ENCODE measurements around the gene ALG10B.
A peak's percentile ranks its signal among the peaks of the same experiment; 100 is the strongest.

The ALG10B gene

GRCh38 chr12:38316391-38317129 lies at the start of gene ALG10B (continued):
- TF ChIP-seq ZSCAN5A (tag by site-specific recombination; IDR thresholded peaks at IDR 0.05), result no peak
- TF ChIP-seq ZNF558 (tag by site-specific recombination; IDR thresholded peaks at IDR 0.05), result no peak
- no peak for TF ChIP-seq HOXD13 (CRISPR knock-in tag; IDR thresholded peaks at IDR 0.05; ENCODE audit: borderline replicate concordance)
- no peak for TF ChIP-seq GLIS1 (tag by site-specific recombination; IDR thresholded peaks at IDR 0.05)
- TF ChIP-seq ZNF501 (tag by site-specific recombination; IDR thresholded peaks at IDR 0.05), result no peak
- no peak for TF ChIP-seq ZNF830 (tag by site-specific recombination; IDR thresholded peaks at IDR 0.05; ENCODE audit: low read depth)
- no peak for TF ChIP-seq ZNF571 (tag by site-specific recombination; IDR thresholded peaks at IDR 0.05)
- no peak for TF ChIP-seq IKZF3 (tag by site-specific recombination; IDR thresholded peaks at IDR 0.05)
- no peak for TF ChIP-seq ZBTB20 (tag by site-specific recombination; IDR thresholded peaks at IDR 0.05)
- TF ChIP-seq ZNF600 (tag by site-specific recombination; IDR thresholded peaks at IDR 0.05), result no peak
- TF ChIP-seq ZBTB21 (tag by site-specific recombination; IDR thresholded peaks at IDR 0.05), result no peak
- TF ChIP-seq ZNF132 (tag by site-specific recombination; IDR thresholded peaks at IDR 0.05; ENCODE audit: borderline replicate concordance), result no peak
- no peak for TF ChIP-seq ZNF530 (tag by site-specific recombination; IDR thresholded peaks at IDR 0.05; ENCODE audit: low read depth)
- TF ChIP-seq KLF1 (tag by site-specific recombination; IDR thresholded peaks at IDR 0.05), result no peak
- no peak for TF ChIP-seq BCL11A (tag by site-specific recombination; IDR thresholded peaks at IDR 0.05; ENCODE audit: low read depth)
- no peak for TF ChIP-seq ZNF18 (tag by site-specific recombination; IDR thresholded peaks at IDR 0.05)
- no peak for TF ChIP-seq ZNF211 (tag by site-specific recombination; IDR thresholded peaks at IDR 0.05; ENCODE audit: low read depth)
- no peak for TF ChIP-seq ZNF10 (tag by site-specific recombination; IDR thresholded peaks at IDR 0.05)
- TF ChIP-seq ZNF629 (tag by site-specific recombination; IDR thresholded peaks at IDR 0.05), result 0 out of 2 replicates have a peak, but pooled peaks have one; percentile 19
- TF ChIP-seq ZNF544 (tag by site-specific recombination; IDR thresholded peaks at IDR 0.05), result no peak
- TF ChIP-seq ZNF704 (tag by site-specific recombination; IDR thresholded peaks at IDR 0.05), result no peak
- TF ChIP-seq ZNF580 (tag by site-specific recombination; IDR thresholded peaks at IDR 0.05), result peak; percentile 94
- no peak for TF ChIP-seq EGR2 (tag by site-specific recombination; IDR thresholded peaks at IDR 0.05; ENCODE audit: low read depth)
- no peak for TF ChIP-seq ZNF549 (tag by site-specific recombination; IDR thresholded peaks at IDR 0.05)
- TF ChIP-seq PRDM10 (tag by site-specific recombination; IDR thresholded peaks at IDR 0.05), result no peak
- TF ChIP-seq MZF1 (tag by site-specific recombination; IDR thresholded peaks at IDR 0.05; ENCODE audit: borderline replicate concordance), result no peak
- TF ChIP-seq KLF8 (tag by site-specific recombination; IDR thresholded peaks at IDR 0.05), result no peak
- TF ChIP-seq ZNF292 (tag by site-specific recombination; IDR thresholded peaks at IDR 0.05; ENCODE audit: borderline replicate concordance, low read depth), result no peak
- no peak for TF ChIP-seq ZNF791 (tag by site-specific recombination; IDR thresholded peaks at IDR 0.05)
- no peak for TF ChIP-seq ZNF341 (tag by site-specific recombination; IDR thresholded peaks at IDR 0.05; ENCODE audit: low read depth)
- TF ChIP-seq ZNF114 (tag by site-specific recombination; IDR thresholded peaks at IDR 0.05), result no peak
- no peak for TF ChIP-seq ZBTB44 (tag by site-specific recombination; IDR thresholded peaks at IDR 0.05)
